Right cardiac atrium (tissue), 5 donors: Measurements from ENCODE around the gene APOC4. TPM values are rescaled to one million over a fixed set of nuclear protein-coding genes. Genes with fewer than 3 reads are reported as not detected.

ENCODE experiments used
- ATAC-seq, 2 donors: fragments of 200-7000 bp; cut with Tn5 transposase; one replicate each; pipeline versions ENCODE4 v1.8.0 to v1.9.1; 2020; ENCODE audit warnings: moderate library complexity in 2 of 2, mild to moderate bottlenecking in 1 of 2
- DNase-seq, 3 donors: peaks; one replicate each; pipeline ENCODE4 v3.0.0-alpha.2; 2020
- H3K27ac ChIP-seq: one replicate; pipeline ENCODE4 v1.5.1; 2013; ENCODE audit warnings: mild to moderate bottlenecking, low read length, control low read depth, moderate library complexity
- H3K27me3 ChIP-seq: one replicate; pipeline ENCODE4 v1.6.1; 2013; ENCODE audit not compliant: control insufficient read depth, insufficient read depth
- H3K4me1 ChIP-seq: one replicate; pipeline ENCODE4 v1.6.1; 2013; ENCODE audit warnings: low read length; ENCODE audit not compliant: control insufficient read depth, insufficient read depth
- H3K4me3 ChIP-seq: one replicate; pipeline ENCODE4 v1.5.1; 2013; ENCODE audit warnings: low read length, control low read depth
- H3K9me3 ChIP-seq: one replicate; pipeline ENCODE4 v1.6.1; 2013; ENCODE audit warnings: low read length; ENCODE audit not compliant: control insufficient read depth
- WGBS: extraction: QIAGEN DNeasy Blood & Tissue Kit; methylation state at CpG from one replicate; pipeline ENCODE4 v1.1.7; 2013; 5-methylcytosine and 5-hydroxymethylcytosine counted together
- intact Hi-C, 4 donors: fragments of 100-400 bp; cut with DNase I; formaldehyde crosslinking; loops; one replicate each; pipeline versions ENCODE4 v1.11.0 to v1.14.0; 2022 to 2023
- long read RNA-seq, 4 donors: library from polyadenylated mRNA; unstranded; transcript quantifications; one replicate each; pipeline ENCODE4 v2.0.0, GENCODE V29; 2020 to 2021
- polyA plus RNA-seq: library from polyadenylated mRNA; stranded (reverse); fragments of 200-250 nt; gene quantifications from one replicate; pipeline ENCODE4 v1.2.3, GENCODE V29; 2013
- total RNA-seq, 4 donors: library from RNA; stranded (reverse); fragmentation: NEBNext Ultra II Directional; extraction: Animal tissue kit (Norgen Biotek cat#: 25700); gene quantifications; one replicate each; pipeline ENCODE4 v1.2.1, GENCODE V29; 2021
- donor health status: healthy with polysubstance abuse.
- donor health status: DM: no; HTN: yes; CAD: no.
- donor health status: DM: no; HTN: no; CAD: no.
- donor health status: DM: no; HTN: yes; CAD: no; lungs with severe emphysema.
- donor health status: DM: yes; HTN: yes; CAD: no.

The APOC4 gene, protein sequence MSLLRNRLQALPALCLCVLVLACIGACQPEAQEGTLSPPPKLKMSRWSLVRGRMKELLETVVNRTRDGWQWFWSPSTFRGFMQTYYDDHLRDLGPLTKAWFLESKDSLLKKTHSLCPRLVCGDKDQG
- not detected for total RNA-seq
- polyA plus RNA-seq: not detected
- long read RNA-seq, donor 1: 0 reads
- long read RNA-seq, donor 2: 0 reads
- long read RNA-seq, donor 3: 0 reads
- long read RNA-seq, donor 4: 0 reads

DNA sequence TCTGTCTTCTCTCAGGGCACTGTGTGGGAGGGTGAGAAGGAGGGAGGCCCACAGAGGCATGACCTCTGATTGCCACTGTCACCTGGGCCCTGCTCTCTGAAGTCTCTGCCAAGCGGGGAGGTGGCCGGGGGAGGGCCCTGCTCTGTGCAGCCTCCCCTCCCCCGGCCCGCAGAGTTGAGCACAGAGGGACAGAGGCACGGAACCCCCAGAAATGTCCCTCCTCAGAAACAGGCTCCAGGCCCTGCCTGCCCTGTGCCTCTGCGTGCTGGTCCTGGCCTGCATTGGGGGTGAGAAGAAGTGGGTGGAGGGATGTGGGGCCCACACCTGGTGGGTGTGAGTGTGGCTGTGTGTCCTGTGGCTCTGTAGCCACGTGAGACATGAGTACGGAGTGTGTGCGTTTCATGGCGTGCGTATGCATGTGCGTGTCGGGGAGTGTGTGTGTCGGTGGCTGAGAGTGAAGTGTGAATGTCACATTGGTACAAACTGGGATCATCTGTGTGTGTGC lies at the start of gene APOC4:
Gene APOC4 (plus strand): TSS at position 171 of the 505 bp plus-strand sequence. CDS start 41 bp downstream, at position 212.
- H3K4me3 ChIP-seq: no peak within 1 kb of the TSS
- H3K9me3 ChIP-seq: no peaks in the 10 kb centered on the region
- no peak for ATAC-seq
- intact Hi-C loops: loop anchor here in 1 of 4 donors (5.0 kb wide), 1 partner anchor 35 kb away; the partner anchor contains the start of gene APOE
- no peaks in the 10 kb centered on the region for H3K27me3 ChIP-seq
- H3K27ac ChIP-seq: no peak within 1 kb of the TSS
- DNase-seq: no peak
- H3K4me1 ChIP-seq: peaks cover 1% of the 10 kb centered on the region
- WGBS: 88% methylated on average over 14 of the region's 14 CpGs

DNA sequence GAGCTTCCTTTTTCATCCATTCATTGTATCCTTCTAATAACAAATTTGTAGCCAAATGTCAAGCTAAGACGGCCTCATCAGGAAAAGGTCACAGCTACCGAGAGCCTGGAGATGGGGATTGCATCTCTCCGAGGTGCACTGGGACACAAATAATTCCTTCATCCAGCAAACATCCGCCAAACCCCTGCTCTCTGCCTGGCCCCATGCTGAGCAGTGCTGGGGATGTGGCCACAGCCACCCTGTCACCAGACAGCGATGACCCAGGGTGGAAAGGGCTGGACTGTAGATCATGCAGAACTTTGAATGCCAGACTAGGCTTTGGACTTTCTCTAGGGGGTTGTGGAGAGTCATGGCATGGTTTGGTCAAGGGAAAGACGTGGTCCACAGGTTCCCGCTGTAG lies 49.1 kb upstream of the APOC4 start:
- DNase-seq (no peak), ATAC-seq (no peak)
- H3K4me1 ChIP-seq: peaks cover 5% of the 10 kb centered on the region
- WGBS: 87% methylated on average over 7 of the region's 7 CpGs
- no peaks in the 10 kb centered on the region for H3K9me3 ChIP-seq
- H3K27me3 ChIP-seq: no peaks in the 10 kb centered on the region
- intact Hi-C loops: no loop called here
- no peak overlapping the region for H3K4me3 ChIP-seq
- no peak overlapping the region for H3K27ac ChIP-seq

DNA sequence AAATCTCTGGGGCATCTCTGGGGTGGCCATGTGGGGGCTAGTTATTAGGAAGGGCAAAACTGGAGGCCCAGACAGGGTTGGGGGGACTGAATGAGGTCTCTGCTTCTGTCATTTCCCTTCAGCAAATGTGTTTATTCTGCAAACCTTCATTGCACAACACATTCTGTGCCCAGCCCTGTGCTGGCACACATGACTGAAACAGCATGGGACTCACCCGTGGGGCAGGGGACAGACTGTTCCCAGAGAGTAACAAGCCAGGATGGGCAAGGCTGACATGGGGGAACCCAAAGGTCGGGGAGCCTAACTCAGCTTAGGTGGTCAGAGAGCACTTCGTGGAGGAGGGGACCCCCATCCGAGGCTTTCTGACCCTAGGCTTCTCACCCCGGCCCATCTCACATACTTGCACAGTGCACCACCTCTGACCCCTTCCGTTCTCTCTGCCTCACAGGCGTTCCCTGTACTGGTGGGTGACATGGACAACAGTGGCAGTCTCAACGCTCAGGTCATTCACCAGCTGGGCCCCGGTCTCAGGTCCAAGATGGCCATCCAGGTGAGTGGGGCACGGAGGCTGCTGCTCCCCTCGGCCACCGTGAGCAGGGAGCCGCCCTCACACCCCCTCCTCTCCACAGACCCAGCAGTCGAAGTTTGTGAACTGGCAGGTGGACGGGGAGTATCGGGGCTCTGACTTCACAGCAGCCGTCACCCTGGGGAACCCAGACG lies 48.5 kb upstream of the APOC4 start:
- ATAC-seq (no peak), DNase-seq (no peak)
- intact Hi-C loops: no loop called here
- Histone ChIP-seq H3K4me1 (peaks cover 5% of the 10 kb centered on the region), H3K27me3 (no peaks in the 10 kb centered on the region), H3K4me3 (no peak overlapping the region), H3K27ac (no peak overlapping the region), H3K9me3 (no peaks in the 10 kb centered on the region)
- WGBS: 89% methylated on average over 18 of the region's 18 CpGs

DNA sequence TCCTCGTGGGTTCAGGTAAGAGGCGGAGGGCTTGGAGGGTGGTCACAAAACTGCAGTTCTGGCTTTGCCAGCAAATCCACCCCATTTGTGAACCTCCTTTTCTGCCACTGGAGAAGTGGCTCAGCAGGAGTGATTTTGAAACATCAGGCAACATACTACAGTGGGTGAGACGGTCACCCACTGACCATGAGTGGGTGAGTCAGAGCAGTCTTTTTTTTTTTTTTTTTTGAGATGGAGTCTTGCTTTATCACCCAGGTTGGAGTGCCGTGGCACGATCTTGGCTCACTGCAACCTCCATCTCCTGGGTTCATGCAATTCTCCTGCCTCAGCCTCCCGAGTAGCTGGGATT lies 48.0 kb upstream of the APOC4 start:
- no peaks in the 10 kb centered on the region for H3K9me3 ChIP-seq
- ATAC-seq (no peak), DNase-seq (no peak)
- no peak overlapping the region for H3K4me3 ChIP-seq
- H3K27me3 ChIP-seq: no peaks in the 10 kb centered on the region
- peaks cover 5% of the 10 kb centered on the region for H3K4me1 ChIP-seq
- no peak overlapping the region for H3K27ac ChIP-seq
- 95% methylated on average over 6 of the region's 6 CpGs for WGBS
- intact Hi-C loops: no loop called here

DNA sequence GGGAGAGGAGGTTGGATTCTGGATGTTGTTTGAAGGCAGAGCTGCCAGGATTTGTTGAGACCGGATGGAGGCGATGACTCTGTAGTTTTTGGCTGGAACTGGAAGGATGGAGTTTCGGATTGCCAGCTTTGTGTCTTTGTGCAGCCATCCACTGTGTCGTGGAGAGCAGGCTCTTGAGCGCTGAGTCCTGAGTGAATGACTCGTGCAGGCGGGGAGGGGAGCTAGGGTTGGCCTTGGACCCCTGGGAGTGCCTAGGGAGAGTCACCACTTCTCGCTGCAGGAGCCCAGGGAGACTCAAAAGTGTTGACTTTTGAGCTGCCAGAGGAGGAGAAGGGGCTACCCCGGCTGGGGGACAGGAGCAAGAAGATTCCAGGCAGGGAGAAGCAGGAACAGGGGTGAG lies 47.1 kb upstream of the APOC4 start:
- intact Hi-C loops: no loop called here
- Histone ChIP-seq H3K27me3 (no peaks in the 10 kb centered on the region), H3K9me3 (no peaks in the 10 kb centered on the region), H3K4me1 (peaks cover 5% of the 10 kb centered on the region), H3K4me3 (no peak overlapping the region), H3K27ac (no peak overlapping the region)
- 74% methylated on average over 9 of the region's 9 CpGs for WGBS
- no peak for ATAC-seq
- DNase-seq: no peak

DNA sequence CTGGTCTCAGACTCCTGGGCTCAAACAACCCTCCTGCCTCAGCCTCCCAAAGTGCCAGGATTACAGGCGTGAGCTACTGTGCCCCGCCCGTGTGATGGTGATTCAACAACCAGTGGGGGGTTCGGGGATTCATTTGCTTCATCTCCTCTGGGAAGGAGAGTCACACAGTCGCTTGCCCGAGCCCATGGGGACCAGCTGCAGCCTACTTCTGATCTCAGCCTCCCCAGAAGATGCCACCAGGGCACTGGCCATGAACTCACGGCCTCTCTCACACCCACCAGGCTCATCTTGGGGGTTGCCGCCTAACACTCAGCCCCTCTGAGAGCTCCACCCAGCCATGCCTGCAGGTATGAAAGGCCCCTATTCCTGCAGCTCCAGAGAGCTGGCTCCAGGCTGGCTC lies 44.2 kb upstream of the APOC4 start:
- no peaks in the 10 kb centered on the region for H3K4me1 ChIP-seq
- no peak for ATAC-seq
- intact Hi-C loops: no loop called here

DNA sequence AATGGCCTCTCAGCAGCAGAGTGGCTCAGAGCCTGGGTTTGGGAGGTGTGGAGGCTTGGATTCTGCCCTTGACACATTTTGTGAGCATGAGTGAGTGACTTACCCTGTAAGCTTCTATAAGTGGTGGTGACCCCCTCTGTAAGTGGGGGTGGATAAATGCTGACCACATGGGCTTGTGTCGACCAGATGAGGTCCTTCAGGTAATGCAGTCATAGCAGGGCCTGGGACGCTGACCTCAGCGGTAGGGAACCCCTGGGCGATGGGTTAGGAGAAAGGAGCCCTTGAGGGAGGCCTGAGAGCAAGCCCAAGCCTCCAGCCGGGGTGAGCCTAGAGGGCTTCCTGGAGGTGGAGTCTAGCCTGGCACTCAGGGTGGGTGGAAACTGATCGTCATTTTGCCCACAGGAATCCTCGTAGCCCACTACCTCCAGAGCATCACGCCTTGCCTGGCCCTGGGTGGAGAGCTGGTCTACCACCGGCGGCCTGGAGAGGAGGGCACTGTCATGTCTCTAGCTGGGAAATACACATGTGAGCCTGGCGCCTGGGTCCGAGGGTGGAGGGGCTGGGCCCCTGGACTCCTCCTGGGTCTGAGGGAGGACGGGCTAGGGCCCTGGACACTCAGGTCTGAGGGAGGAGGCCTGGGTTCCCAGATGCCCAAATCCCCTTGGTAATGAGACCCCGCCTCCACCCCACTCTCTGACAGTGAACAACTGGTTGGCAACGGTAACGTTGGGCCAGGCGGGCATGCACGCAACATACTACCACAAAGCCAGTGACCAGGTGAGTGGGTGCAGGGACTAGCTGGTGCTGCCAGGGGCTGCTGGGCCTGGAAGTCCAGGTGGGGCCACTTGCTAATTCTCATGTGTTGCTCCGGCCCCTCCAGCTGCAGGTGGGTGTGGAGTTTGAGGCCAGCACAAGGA lies 41.5 kb upstream of the APOC4 start:
- Histone ChIP-seq H3K9me3 (no peaks in the 10 kb centered on the region), H3K4me1 (no peaks in the 10 kb centered on the region), H3K27me3 (no peaks in the 10 kb centered on the region), H3K4me3 (no peak overlapping the region), H3K27ac (no peak overlapping the region)
- intact Hi-C loops: loop anchor here (5.0 to 10.0 kb wide), 3 partner anchors 47 to 154 kb away; partner anchors contain the start of gene APOC2 (in 1 of the 4)
- DNase-seq (no peak), ATAC-seq (no peak)
- WGBS: 93% methylated on average over 19 of the region's 19 CpGs

More for the DNA sequence above, 44.2 kb upstream of the APOC4 start:
- Histone ChIP-seq H3K27ac (no peak overlapping the region), H3K9me3 (no peaks in the 10 kb centered on the region), H3K27me3 (no peaks in the 10 kb centered on the region), H3K4me3 (no peak overlapping the region)
- no peak for DNase-seq
- WGBS: 93% methylated on average over 8 of the region's 8 CpGs

DNA sequence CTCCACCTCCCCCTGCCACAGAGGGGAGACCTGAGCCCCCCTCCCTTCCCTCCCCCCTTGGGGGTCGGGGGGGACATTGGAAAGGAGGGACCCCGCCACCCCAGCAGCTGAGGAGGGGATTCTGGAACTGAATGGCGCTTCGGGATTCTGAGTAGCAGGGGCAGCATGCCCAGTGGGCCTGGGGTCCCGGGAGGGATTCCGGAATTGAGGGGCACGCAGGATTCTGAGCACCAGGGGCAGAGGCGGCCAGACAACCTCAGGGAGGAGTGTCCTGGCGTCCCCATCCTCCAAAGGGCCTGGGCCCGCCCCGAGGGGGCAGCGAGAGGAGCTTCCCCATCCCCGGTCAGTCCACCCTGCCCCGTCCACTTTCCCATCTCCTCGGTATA lies 38.8 kb upstream of the APOC4 start:
- DNase-seq: peak in 1 of 3 donors; percentile 50
- no peak overlapping the region for H3K4me3 ChIP-seq
- no peaks in the 10 kb centered on the region for H3K9me3 ChIP-seq
- ATAC-seq: peak in 1 of 2 donors; percentile 9
- 73% methylated on average over 15 of the region's 15 CpGs for WGBS
- intact Hi-C loops: loop anchor here (5.0 to 10.0 kb wide), 3 partner anchors 44 to 152 kb away; partner anchors contain the start of gene APOC2 (in 1 of the 4)
- no peaks in the 10 kb centered on the region for H3K27me3 ChIP-seq
- no peaks in the 10 kb centered on the region for H3K4me1 ChIP-seq
- H3K27ac ChIP-seq: no peak overlapping the region

DNA sequence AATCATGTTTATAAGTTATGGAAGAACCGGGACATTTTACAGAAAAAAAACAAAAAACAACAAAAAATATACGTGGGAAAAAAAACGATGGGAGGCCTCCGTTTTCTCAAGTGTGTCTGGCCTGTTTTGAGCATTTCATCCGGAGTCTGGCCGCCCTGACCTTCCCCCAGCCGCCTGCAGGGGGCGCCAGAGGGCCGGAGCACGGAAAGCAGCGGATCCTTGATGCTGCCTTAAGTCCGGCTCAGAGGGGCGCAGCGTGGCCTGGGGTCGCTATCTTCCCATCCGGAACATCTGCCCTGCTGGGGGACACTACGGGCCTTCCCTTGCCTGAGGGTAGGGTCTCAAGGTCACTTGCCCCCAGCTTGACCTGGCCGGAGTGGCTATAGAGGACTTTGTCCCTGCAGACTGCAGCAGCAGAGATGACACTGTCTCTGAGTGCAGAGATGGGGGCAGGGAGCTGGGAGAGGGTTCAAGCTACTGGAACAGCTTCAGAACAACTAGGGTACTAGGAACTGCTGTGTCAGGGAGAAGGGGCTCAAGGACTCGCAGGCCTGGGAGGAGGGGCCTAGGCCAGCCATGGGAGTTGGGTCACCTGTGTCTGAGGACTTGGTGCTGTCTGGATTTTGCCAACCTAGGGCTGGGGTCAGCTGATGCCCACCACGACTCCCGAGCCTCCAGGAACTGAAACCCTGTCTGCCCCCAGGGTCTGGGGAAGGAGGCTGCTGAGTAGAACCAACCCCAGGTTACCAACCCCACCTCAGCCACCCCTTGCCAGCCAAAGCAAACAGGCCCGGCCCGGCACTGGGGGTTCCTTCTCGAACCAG lies 38.2 kb upstream of the APOC4 start:
- ATAC-seq: peak; percentile 58 to 67
- intact Hi-C loops: loop anchor here (5.0 to 10.0 kb wide), 3 partner anchors 43 to 151 kb away; partner anchors contain the start of gene APOC2 (in 1 of the 4)
- 17% methylated on average over 24 of the region's 24 CpGs for WGBS

DNA sequence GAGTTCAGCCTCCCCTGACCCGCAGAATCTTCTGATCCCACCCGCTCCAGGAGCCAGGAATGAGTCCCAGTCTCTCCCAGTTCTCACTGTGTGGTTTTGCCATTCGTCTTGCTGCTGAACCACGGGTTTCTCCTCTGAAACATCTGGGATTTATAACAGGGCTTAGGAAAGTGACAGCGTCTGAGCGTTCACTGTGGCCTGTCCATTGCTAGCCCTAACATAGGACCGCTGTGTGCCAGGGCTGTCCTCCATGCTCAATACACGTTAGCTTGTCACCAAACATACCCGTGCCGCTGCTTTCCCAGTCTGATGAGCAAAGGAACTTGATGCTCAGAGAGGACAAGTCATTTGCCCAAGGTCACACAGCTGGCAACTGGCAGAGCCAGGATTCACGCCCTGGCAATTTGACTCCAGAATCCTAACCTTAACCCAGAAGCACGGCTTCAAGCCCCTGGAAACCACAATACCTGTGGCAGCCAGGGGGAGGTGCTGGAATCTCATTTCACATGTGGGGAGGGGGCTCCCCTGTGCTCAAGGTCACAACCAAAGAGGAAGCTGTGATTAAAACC lies 37.5 kb upstream of the APOC4 start:
- WGBS: 70% methylated on average over 12 of the region's 12 CpGs
- no peaks in the 10 kb centered on the region for H3K9me3 ChIP-seq
- no peak for DNase-seq
- no peak for ATAC-seq
- no peak overlapping the region for H3K4me3 ChIP-seq
- intact Hi-C loops: loop anchor here (5.0 to 10.0 kb wide), 3 partner anchors 43 to 150 kb away; partner anchors contain the start of gene APOC2 (in 1 of the 4)
- no peak overlapping the region for H3K27ac ChIP-seq
- no peaks in the 10 kb centered on the region for H3K27me3 ChIP-seq
- H3K4me1 ChIP-seq: no peaks in the 10 kb centered on the region

More for the DNA sequence above, 38.2 kb upstream of the APOC4 start:
- no peak overlapping the region for H3K4me3 ChIP-seq
- peak; percentile 66 to 90 (median 89) for DNase-seq
- no peaks in the 10 kb centered on the region for H3K9me3 ChIP-seq
- no peaks in the 10 kb centered on the region for H3K4me1 ChIP-seq
- no peak overlapping the region for H3K27ac ChIP-seq
- no peaks in the 10 kb centered on the region for H3K27me3 ChIP-seq
